Measurements from ENCODE around the gene FSD1.
"Not testable (repeated sequence)": the region's sequence is repeated elsewhere in the genome, so short reads cannot be mapped to it uniquely, and the experiment has no call there.

The FSD1 gene

DNA sequence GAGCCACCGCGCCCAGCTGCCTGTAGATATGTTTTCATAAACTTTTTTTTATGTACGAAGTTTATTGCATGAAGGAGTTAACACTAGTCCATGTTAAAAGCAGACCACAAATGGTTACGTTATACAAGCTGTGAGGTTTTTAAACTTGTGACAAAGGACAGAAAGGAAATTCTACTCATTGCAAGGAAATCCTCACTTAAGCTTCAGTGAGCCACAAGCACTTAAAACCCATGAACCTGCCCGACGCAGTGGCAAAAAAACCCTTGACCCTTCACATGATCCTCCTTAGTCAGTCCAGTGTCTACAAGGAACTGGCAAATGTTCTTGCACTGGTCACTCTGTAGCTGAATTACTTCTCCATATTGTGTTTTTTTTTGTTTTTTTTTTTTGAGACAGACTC is 43.1 kb downstream of the FSD1 start:
- TF ChIP-seq, protein P1, sequence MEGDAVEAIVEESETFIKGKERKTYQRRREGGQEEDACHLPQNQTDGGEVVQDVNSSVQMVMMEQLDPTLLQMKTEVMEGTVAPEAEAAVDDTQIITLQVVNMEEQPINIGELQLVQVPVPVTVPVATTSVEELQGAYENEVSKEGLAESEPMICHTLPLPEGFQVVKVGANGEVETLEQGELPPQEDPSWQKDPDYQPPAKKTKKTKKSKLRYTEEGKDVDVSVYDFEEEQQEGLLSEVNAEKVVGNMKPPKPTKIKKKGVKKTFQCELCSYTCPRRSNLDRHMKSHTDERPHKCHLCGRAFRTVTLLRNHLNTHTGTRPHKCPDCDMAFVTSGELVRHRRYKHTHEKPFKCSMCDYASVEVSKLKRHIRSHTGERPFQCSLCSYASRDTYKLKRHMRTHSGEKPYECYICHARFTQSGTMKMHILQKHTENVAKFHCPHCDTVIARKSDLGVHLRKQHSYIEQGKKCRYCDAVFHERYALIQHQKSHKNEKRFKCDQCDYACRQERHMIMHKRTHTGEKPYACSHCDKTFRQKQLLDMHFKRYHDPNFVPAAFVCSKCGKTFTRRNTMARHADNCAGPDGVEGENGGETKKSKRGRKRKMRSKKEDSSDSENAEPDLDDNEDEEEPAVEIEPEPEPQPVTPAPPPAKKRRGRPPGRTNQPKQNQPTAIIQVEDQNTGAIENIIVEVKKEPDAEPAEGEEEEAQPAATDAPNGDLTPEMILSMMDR (IDR thresholded peaks at IDR 0.05; ENCODE audit: insufficient read depth, missing control alignments), result no peak
- FAIRE-seq, result no peak
- no peak for DNase-seq (ENCODE audit: insufficient read length, low spot score)

DNA sequence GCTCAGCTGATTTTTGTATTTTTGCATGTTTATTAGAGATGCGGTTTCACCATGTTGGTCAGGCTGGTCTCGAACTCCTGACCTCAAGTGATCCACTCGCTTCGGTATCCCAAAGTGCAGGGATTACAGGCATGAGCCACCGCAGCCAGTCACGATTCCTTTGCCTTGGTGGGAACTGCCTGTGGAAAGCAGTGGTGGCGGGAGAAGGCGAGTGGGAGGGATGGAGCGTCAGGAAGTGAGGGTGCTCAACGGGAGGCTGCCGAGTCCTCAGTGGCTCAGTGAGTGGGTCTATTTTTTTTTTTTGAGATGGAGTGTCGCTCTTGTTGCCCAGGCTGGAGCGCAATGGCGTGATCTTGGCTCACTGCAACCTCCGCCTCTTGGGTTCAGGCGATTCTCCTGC is 44.8 kb downstream of the FSD1 start:
- FAIRE-seq; DNase-seq (ENCODE audit: insufficient read length, low spot score): not testable (repeated sequence)

GRCh38 chr19:4350111-4350510 is 45.7 kb downstream of the FSD1 start:
- DNase-seq (ENCODE audit: insufficient read length, low spot score), result no peak
- TF ChIP-seq, protein P1 (IDR thresholded peaks at IDR 0.05; ENCODE audit: insufficient read depth, missing control alignments), result no peak
- no peak for FAIRE-seq

DNA sequence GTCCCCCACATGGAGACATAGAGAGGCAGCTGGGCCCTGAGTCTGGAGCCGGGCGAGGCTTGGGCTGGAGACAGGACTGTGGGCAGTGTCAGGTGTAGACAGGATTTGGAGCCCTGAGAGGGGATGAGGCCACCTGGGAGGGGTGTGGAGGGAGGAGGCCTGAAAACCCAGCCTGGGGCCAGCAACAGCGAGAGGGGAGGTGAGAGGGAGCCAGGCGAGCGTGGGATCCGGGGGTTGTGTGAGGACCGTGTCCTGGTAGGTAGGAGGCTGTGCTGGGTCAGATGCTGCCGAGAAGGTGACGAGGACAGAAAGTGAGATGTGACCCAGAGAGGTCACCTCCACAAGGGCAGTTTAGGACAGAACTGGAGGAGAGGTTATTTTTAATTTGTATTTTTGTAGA is 46.3 kb downstream of the FSD1 start:
- FAIRE-seq, result no peak
- TF ChIP-seq, protein P1 (IDR thresholded peaks at IDR 0.05; ENCODE audit: insufficient read depth, missing control alignments), result no peak

GRCh38 chr19:4352701-4353121 is 48.3 kb downstream of the FSD1 start:
- no peak for FAIRE-seq
- DNase-seq (ENCODE audit: insufficient read length, low spot score), result peak; percentile 87
- TF ChIP-seq, protein P1 (IDR thresholded peaks at IDR 0.05; ENCODE audit: insufficient read depth, missing control alignments), result peak; percentile 62

More for the DNA sequence above, 46.3 kb downstream of the FSD1 start:
- no peak for DNase-seq (ENCODE audit: insufficient read length, low spot score)

DNA sequence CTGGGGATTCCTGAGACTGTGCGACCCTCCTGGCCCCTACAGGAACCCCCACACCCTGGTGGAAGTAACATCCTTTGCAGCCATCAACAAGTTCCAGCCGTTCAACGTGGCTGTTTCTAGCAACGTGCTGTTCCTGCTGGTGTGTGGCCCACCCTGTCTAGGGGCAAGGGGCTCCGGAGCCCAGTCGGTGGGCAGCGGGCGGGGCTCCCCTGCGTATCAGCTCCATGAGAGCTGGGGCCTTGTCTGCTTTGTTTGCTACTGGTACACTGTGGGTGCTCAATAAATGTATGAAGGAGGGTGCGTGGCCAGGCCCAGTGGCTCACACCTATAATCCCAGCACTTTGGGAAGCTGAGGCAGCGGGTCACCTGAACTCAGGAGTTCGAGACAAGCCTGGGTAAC is 49.9 kb downstream of the FSD1 start:
- TF ChIP-seq, protein P1 (IDR thresholded peaks at IDR 0.05; ENCODE audit: insufficient read depth, missing control alignments), result no peak
- no peak for DNase-seq (ENCODE audit: insufficient read length, low spot score)
- FAIRE-seq, result no peak

DNA sequence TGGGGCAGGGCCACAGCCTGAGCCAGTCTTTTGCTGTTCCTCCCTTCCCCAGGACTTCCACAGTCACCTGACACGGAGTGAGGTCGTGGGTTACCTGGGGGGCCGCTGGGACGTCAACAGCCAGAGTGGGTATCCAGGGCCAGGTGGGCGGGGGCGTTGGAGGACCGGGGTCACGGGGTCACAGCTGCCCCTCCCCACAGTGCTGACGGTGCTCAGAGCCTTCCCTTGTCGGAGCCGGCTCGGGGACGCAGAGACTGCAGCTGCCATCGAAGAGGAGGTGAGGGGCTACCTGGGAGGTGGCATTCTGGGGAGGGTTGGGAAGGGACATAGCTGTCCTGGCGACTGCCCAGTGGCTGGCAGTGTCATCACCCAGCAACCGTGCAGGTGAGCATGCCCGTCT is 50.5 kb downstream of the FSD1 start:
- TF ChIP-seq, protein P1 (IDR thresholded peaks at IDR 0.05; ENCODE audit: insufficient read depth, missing control alignments), result no peak
- DNase-seq (ENCODE audit: insufficient read length, low spot score), result no peak
- FAIRE-seq, result no peak
